Esophagus (tissue), 2 donors: ENCODE measurements around the gene ZNF512B. TPM values are rescaled to one million over a fixed set of nuclear protein-coding genes. Genes with fewer than 3 reads are reported as not detected.
"Not testable (repeated sequence)": the region's sequence is repeated elsewhere in the genome, so short reads cannot be mapped to it uniquely, and the experiment has no call there.

ENCODE experiments used
- H3K27ac ChIP-seq, 2 donors: one replicate each; pipeline ENCODE4 v1.5.1; 2013; ENCODE audit warnings: low read depth in 2 of 2, mild to moderate bottlenecking in 2 of 2, inconsistent platforms in 1 of 2, low read length in 1 of 2, moderate library complexity in 1 of 2
- H3K27me3 ChIP-seq, 2 donors: one replicate each; pipeline ENCODE4 v1.6.1; 2013; ENCODE audit warnings: low read length in 2 of 2, control low read depth in 1 of 2, mild to moderate bottlenecking in 1 of 2; ENCODE audit not compliant: insufficient read depth in 2 of 2, control insufficient read depth in 1 of 2
- H3K36me3 ChIP-seq, 2 donors: one replicate each; pipeline ENCODE4 v1.6.1; 2013; ENCODE audit warnings: low read length in 1 of 2; ENCODE audit not compliant: control insufficient read depth in 2 of 2, insufficient read depth in 2 of 2
- H3K4me1 ChIP-seq, 2 donors: one replicate each; pipeline ENCODE4 v1.6.1; 2013; ENCODE audit warnings: low read length in 1 of 2; ENCODE audit not compliant: control insufficient read depth in 2 of 2, insufficient read depth in 2 of 2
- H3K4me3 ChIP-seq, 2 donors: one replicate each; pipeline ENCODE4 v1.5.1; 2013; ENCODE audit warnings: low read length in 2 of 2, mild to moderate bottlenecking in 2 of 2, low read depth in 1 of 2, moderate library complexity in 1 of 2
- H3K9me3 ChIP-seq, 2 donors: one replicate each; pipeline ENCODE4 v1.6.1; 2013; ENCODE audit warnings: mild to moderate bottlenecking in 2 of 2, low read depth in 1 of 2, low read length in 1 of 2, moderate library complexity in 1 of 2; ENCODE audit not compliant: control insufficient read depth in 2 of 2, insufficient read depth in 1 of 2
- WGBS, 2 donors: extraction: QIAGEN DNeasy Blood & Tissue Kit; methylation state at CpG; one replicate each; pipeline ENCODE4 v1.1.7; 2013; 5-methylcytosine and 5-hydroxymethylcytosine counted together
- polyA plus RNA-seq, 2 donors: library from polyadenylated mRNA; stranded (reverse); fragments of 200-250 nt; gene quantifications; one replicate each; pipeline ENCODE4 v1.2.3, GENCODE V29; 2013
- donor health status: healthy with polysubstance abuse.
- donor health status: Bipolar disorder and iron deficiency.

ZNF512B gene
- polyA plus RNA-seq, 2 donors: 10.1 to 18.3 TPM

- no peaks in the 10 kb centered on the region for H3K27me3 ChIP-seq
- H3K9me3 ChIP-seq: no peaks in the 10 kb centered on the region
- no peaks in the 10 kb centered on the region for H3K4me1 ChIP-seq
- 97 to 98% methylated on average over 26 of the region's 26 CpGs for WGBS, 2 donors
- no peak overlapping the region for H3K4me3 ChIP-seq
- peaks cover 13 to 54% of the 10 kb centered on the region in 2 donors for H3K36me3 ChIP-seq
- H3K27ac ChIP-seq: no peak overlapping the region
These were observed 40.7 kb downstream of the ZNF512B start for GRCh38 chr20:63929071-63929470.

DNA sequence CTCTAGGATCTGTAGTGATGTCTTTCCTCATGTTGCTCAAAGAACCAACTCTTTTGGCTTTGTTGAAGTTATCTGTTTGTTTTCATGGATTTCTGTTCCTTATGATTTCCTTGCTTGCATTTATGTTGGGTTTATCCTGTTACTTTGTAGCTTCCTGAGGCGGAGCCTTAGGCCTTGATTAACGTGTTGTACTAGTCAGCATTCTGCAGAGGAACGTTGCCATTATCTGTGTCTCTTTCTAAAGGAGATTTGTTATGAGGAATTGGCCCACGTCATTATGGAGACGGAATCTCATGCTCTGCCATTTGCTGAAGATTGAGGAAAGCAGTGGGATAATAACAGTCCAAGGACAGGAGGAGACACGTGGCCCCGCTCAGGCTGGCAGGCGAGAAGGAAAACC lies 43.4 kb downstream of the ZNF512B start:
- no peaks in the 10 kb centered on the region for H3K27me3 ChIP-seq

GRCh38 chr20:63924241-63924640 lies 45.5 kb downstream of the ZNF512B start:
- H3K27me3 ChIP-seq: no peaks in the 10 kb centered on the region
- no peaks in the 10 kb centered on the region for H3K4me1 ChIP-seq
- 78 to 82% methylated on average over 9 of the region's 9 CpGs for WGBS, 2 donors
- H3K9me3 ChIP-seq: no peaks in the 10 kb centered on the region
- H3K4me3 ChIP-seq: no peak overlapping the region
- H3K27ac ChIP-seq: no peak overlapping the region
- H3K36me3 ChIP-seq: peaks cover 7 to 28% of the 10 kb centered on the region in 2 donors

More for the DNA sequence above, 43.4 kb downstream of the ZNF512B start:
- H3K36me3 ChIP-seq: peaks cover 13 to 38% of the 10 kb centered on the region in 2 donors
- no peaks in the 10 kb centered on the region for H3K9me3 ChIP-seq
- WGBS, 2 donors: 69 to 73% methylated on average over 8 of the region's 8 CpGs
- H3K4me1 ChIP-seq: no peaks in the 10 kb centered on the region
- H3K4me3 ChIP-seq: no peak overlapping the region
- H3K27ac ChIP-seq: no peak overlapping the region

GRCh38 chr20:63923651-63924050 lies 46.1 kb downstream of the ZNF512B start:
- peaks cover 7 to 22% of the 10 kb centered on the region in 2 donors for H3K36me3 ChIP-seq
- no peaks in the 10 kb centered on the region for H3K4me1 ChIP-seq
- 73 to 74% methylated on average over 8 of the region's 8 CpGs for WGBS, 2 donors
- no peaks in the 10 kb centered on the region for H3K9me3 ChIP-seq
- no peaks in the 10 kb centered on the region for H3K27me3 ChIP-seq
- no peak overlapping the region for H3K27ac ChIP-seq
- no peak overlapping the region for H3K4me3 ChIP-seq

DNA sequence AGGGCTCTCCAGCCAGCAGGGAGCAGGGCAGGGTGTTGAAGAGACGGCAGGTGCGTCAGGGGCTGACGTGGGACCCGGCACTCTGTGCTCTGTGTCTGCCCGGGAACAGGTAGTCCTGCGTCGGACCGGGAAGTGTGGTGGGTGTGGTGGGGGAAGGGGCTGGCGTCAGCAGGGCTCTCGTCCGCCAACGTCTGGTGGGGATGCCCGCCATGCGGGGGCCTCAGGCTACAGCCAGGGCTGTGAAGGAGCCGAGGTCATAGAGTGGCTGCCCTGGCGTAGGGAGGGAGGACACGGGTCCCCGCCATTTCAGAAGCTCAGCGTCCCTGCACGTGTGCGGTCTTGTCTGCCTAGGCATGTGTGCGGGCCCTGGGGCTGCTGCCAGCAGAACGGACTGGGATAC lies 49.5 kb downstream of the ZNF512B start:
- H3K4me3 ChIP-seq: no peak overlapping the region
- H3K36me3 ChIP-seq: peaks cover 0 to 13% of the 10 kb centered on the region in 2 donors
- H3K4me1 ChIP-seq: no peaks in the 10 kb centered on the region
- H3K27ac ChIP-seq: no peak overlapping the region
- H3K27me3 ChIP-seq: no peaks in the 10 kb centered on the region
- H3K9me3 ChIP-seq: no peaks in the 10 kb centered on the region
- WGBS, 2 donors: 92 to 95% methylated on average over 23 of the region's 23 CpGs

- no peaks in the 10 kb centered on the region for H3K9me3 ChIP-seq
- no peak overlapping the region for H3K4me3 ChIP-seq
- no peaks in the 10 kb centered on the region for H3K4me1 ChIP-seq
- no peaks in the 10 kb centered on the region for H3K27me3 ChIP-seq
- H3K27ac ChIP-seq: no peak overlapping the region
- peaks cover 0 to 13% of the 10 kb centered on the region in 2 donors for H3K36me3 ChIP-seq
- WGBS, 2 donors: 88 to 92% methylated on average over 18 to 19 of the region's 19 CpGs
These were observed 50.6 kb downstream of the ZNF512B start for GRCh38 chr20:63919130-63919529.

- no peaks in the 10 kb centered on the region for H3K27me3 ChIP-seq
- no peak overlapping the region for H3K27ac ChIP-seq
- peaks cover 0 to 13% of the 10 kb centered on the region in 2 donors for H3K36me3 ChIP-seq
- 91 to 93% methylated on average over 11 of the region's 11 CpGs for WGBS, 2 donors
- peaks cover 0 to 2% of the 10 kb centered on the region in 2 donors for H3K4me1 ChIP-seq
- no peaks in the 10 kb centered on the region for H3K9me3 ChIP-seq
- no peak overlapping the region for H3K4me3 ChIP-seq
These were observed 51.9 kb downstream of the ZNF512B start for GRCh38 chr20:63917811-63918210.

- H3K27ac ChIP-seq, H3K4me1 ChIP-seq, H3K9me3 ChIP-seq, H3K27me3 ChIP-seq, H3K4me3 ChIP-seq: not testable (repeated sequence)
- peaks cover 0 to 10% of the 10 kb centered on the region in 2 donors for H3K36me3 ChIP-seq
- 95% methylated on average over 8 of the region's 8 CpGs for WGBS, 2 donors
These were observed 53.3 kb downstream of the ZNF512B start for GRCh38 chr20:63916371-63916939.

GRCh38 chr20:63915471-63915870 lies 54.3 kb downstream of the ZNF512B start:
- no peaks in the 10 kb centered on the region for H3K9me3 ChIP-seq
- WGBS, 2 donors: 85 to 95% methylated on average over 6 of the region's 6 CpGs
- H3K36me3 ChIP-seq: peaks cover 0 to 10% of the 10 kb centered on the region in 2 donors
- no peak overlapping the region for H3K4me3 ChIP-seq
- H3K27ac ChIP-seq: peak overlapping the region in 1 of 2 donors; percentile 36
- peaks cover 0 to 5% of the 10 kb centered on the region in 2 donors for H3K4me1 ChIP-seq
- no peaks in the 10 kb centered on the region for H3K27me3 ChIP-seq

- no peak overlapping the region for H3K27ac ChIP-seq
- no peaks in the 10 kb centered on the region for H3K9me3 ChIP-seq
- no peaks in the 10 kb centered on the region for H3K27me3 ChIP-seq
- no peak overlapping the region for H3K4me3 ChIP-seq
- peaks cover 0 to 5% of the 10 kb centered on the region in 2 donors for H3K36me3 ChIP-seq
- peaks cover 0 to 8% of the 10 kb centered on the region in 2 donors for H3K4me1 ChIP-seq
- 96 to 97% methylated on average over 12 of the region's 12 CpGs for WGBS, 2 donors
These were observed 56.0 kb downstream of the ZNF512B start for GRCh38 chr20:63913768-63914167.
